Pancreas (tissue), 10 donors: ENCODE results near the gene CD40. TPM values are rescaled to one million over a fixed set of nuclear protein-coding genes. Genes with fewer than 3 reads are reported as not detected.

ENCODE experiments used
- ATAC-seq, 4 donors: fragments of 200-7000 bp; cut with Tn5 transposase; one replicate each; pipeline versions ENCODE4 v1.8.0 to v1.9.1; 2020; ENCODE audit warnings: mild to moderate bottlenecking in 4 of 4, moderate library complexity in 4 of 4
- DNase-seq, 6 donors: peaks; one replicate each; pipeline ENCODE4 v3.0.0-alpha.2; 2020
- FAIRE-seq: peaks from 2 replicates; lab custom pipeline; 2012; peaks lifted over from hg19 to GRCh38; lab: Jason Lieb, UNC
- H3K27ac ChIP-seq, 4 donors: fragments of 200-600 bp; sonication (generic); 1 replicate in 3 of 4; 2 replicates in 1 of 4; pipeline versions ENCODE4 v1.5.0 to v1.8.0; 2020
- H3K27me3 ChIP-seq, 4 donors: fragments of 200-600 bp; one replicate each; pipeline ENCODE4 v1.8.0; 2021
- H3K36me3 ChIP-seq, 3 donors: fragments of 200-600 bp; sonication (generic) in 1 of 3; one replicate each; pipeline versions ENCODE4 v1.5.0 to v1.8.0; 2020 to 2021
- H3K4me1 ChIP-seq, 3 donors: fragments of 200-600 bp; one replicate each; pipeline ENCODE4 v1.8.0; 2021
- H3K4me3 ChIP-seq, 4 donors: fragments of 200-600 bp; sonication (generic) in 2 of 4; one replicate each; pipeline versions ENCODE4 v1.5.0 to v1.8.0; 2020 to 2021
- H3K9me3 ChIP-seq, 4 donors: fragments of 200-600 bp; one replicate each; pipeline ENCODE4 v1.8.0; 2021
- WGBS, 2 donors: extraction: QIAGEN DNeasy Blood & Tissue Kit; methylation state at CpG; one replicate each; pipeline ENCODE4 v1.1.7; 2013; 5-methylcytosine and 5-hydroxymethylcytosine counted together
- intact Hi-C, 3 donors: fragments of 100-400 bp; cut with DNase I; formaldehyde crosslinking; loops; one replicate each; pipeline versions ENCODE4 v1.11.1 to v1.14.2; 2022
- polyA plus RNA-seq, 2 donors: library from polyadenylated mRNA; stranded (reverse); fragments of 200-250 nt; gene quantifications; one replicate each; pipeline ENCODE4 v1.2.3, GENCODE V29; 2013
- total RNA-seq, 6 donors: library from RNA; stranded (reverse); fragmentation: NEBNext Ultra II Directional in 4 of 6; extraction: Animal tissue kit (Norgen Biotek cat#: 25700) in 4 of 6; gene quantifications; one replicate each; pipeline versions ENCODE4 v1.2.1 to v1.2.4, GENCODE V29; 2021 to 2023
- TF ChIP-seq, protein P1 (sequence below), 4 donors: fragments of 200-600 bp; sonication (generic) in 3 of 4; IDR thresholded peaks; one replicate each; pipeline versions ENCODE4 v1.5.0 to v1.8.0; 2021; ENCODE audit warnings: antibody characterized with exemption in 4 of 4
- donor health status: healthy with polysubstance abuse.
- donor health status: DM: no; HTN: no; CAD: no; lungs with moderate emphysema.
- donor health status: DM: no; HTN: no; CAD: no.
- donor health status: control.
- donor health status: control.
- donor health status: Bipolar disorder and iron deficiency.
- donor health status: DM: yes; HTN: yes; CAD: no.
- donor health status: DM: no; HTN: no; CAD: no.
- donor health status: DM: no; HTN: no; CAD: no.
- donor health status: DM: yes; HTN: yes; CAD: no.

The CD40 gene
- total and polyA plus RNA-seq, 8 donors = 8.4 to 20.8 (median 9.7) TPM

DNA sequence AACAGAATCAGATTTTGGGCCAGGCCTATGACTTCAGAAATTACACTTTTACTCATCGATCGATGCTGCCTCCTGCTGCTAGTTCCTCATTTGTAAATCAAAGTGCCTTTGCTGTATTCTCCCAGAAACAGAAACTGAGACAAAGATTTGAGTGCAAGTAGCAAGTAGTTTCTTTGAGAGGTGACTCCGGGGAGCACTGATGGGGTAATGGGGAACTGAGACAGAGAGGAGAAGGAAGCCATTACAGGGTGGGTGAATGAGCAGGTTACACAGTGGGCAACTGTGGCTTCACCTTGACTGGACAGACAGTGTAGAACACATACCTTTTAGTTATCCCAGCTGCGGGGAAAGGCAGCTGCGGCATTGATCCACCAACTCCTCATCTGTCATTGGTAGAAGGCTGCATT is 9.7 kb upstream of the CD40 start:
- ATAC-seq (no peak), FAIRE-seq (no peak), DNase-seq (no peak)
- intact Hi-C loops = no loop called here
- Histone ChIP-seq H3K27me3 (peaks cover 0 to 9% (median 0%) of the 10 kb centered on the region in 4 donors), H3K4me1 (no peaks in the 10 kb centered on the region), H3K36me3 (no peaks in the 10 kb centered on the region), H3K9me3 (no peaks in the 10 kb centered on the region), H3K4me3 (no peak overlapping the region), H3K27ac (no peak overlapping the region)
- TF ChIP-seq, protein P1, sequence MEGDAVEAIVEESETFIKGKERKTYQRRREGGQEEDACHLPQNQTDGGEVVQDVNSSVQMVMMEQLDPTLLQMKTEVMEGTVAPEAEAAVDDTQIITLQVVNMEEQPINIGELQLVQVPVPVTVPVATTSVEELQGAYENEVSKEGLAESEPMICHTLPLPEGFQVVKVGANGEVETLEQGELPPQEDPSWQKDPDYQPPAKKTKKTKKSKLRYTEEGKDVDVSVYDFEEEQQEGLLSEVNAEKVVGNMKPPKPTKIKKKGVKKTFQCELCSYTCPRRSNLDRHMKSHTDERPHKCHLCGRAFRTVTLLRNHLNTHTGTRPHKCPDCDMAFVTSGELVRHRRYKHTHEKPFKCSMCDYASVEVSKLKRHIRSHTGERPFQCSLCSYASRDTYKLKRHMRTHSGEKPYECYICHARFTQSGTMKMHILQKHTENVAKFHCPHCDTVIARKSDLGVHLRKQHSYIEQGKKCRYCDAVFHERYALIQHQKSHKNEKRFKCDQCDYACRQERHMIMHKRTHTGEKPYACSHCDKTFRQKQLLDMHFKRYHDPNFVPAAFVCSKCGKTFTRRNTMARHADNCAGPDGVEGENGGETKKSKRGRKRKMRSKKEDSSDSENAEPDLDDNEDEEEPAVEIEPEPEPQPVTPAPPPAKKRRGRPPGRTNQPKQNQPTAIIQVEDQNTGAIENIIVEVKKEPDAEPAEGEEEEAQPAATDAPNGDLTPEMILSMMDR (IDR thresholded peaks at IDR 0.05) = no peak
- 62 to 64% methylated on average over 5 of the region's 5 CpGs for WGBS, 2 donors

- ATAC-seq = no peak
- no peak overlapping the region for H3K27ac ChIP-seq
- TF ChIP-seq, protein P1 (IDR thresholded peaks at IDR 0.05) = no peak
- no peaks in the 10 kb centered on the region for H3K9me3 ChIP-seq
- peaks cover 0 to 9% (median 0%) of the 10 kb centered on the region in 4 donors for H3K27me3 ChIP-seq
- no peak for DNase-seq
- no peaks in the 10 kb centered on the region for H3K36me3 ChIP-seq
- 80 to 81% methylated on average over 14 of the region's 14 CpGs for WGBS, 2 donors
- intact Hi-C loops = no loop called here
- no peaks in the 10 kb centered on the region for H3K4me1 ChIP-seq
- no peak for FAIRE-seq
- no peak overlapping the region for H3K4me3 ChIP-seq
Measured at GRCh38 chr20:46108976-46109375, 9.1 kb upstream of the CD40 start.

- peak in 2 of 4 donors; percentile 69 to 87 for ATAC-seq
- peak in 1 of 6 donors; percentile 36 for DNase-seq
- intact Hi-C loops = no loop called here
- H3K27ac ChIP-seq = no peak overlapping the region
- FAIRE-seq = no peak
- WGBS, 2 donors = 39 to 42% methylated on average over 5 of the region's 5 CpGs
- H3K4me3 ChIP-seq = no peak overlapping the region
- H3K36me3 ChIP-seq = no peaks in the 10 kb centered on the region
- H3K9me3 ChIP-seq = no peaks in the 10 kb centered on the region
- H3K4me1 ChIP-seq = no peaks in the 10 kb centered on the region
- TF ChIP-seq, protein P1 (IDR thresholded peaks at IDR 0.05) = no peak
- H3K27me3 ChIP-seq = peaks cover 0 to 6% (median 0%) of the 10 kb centered on the region in 4 donors
Measured at GRCh38 chr20:46111028-46111835, 6.9 kb upstream of the CD40 start.

DNA sequence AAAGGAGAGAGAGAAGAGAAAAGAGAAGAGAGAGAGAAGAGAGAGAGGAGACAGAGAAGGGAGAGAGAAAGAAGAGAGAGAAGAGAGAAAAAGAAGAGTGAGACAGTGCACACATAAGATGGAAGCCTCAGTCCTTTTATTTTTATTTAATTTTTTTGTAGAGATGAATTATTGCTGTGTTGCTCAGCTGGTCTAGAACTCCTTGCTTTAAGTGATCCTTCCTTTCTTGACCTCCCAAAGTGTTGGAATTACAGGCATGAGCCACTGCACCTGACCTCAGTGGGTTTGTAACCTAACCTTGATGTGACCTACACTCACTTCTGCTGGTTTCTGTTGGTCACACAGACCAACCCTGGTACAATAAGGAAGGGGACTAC is 6.3 kb upstream of the CD40 start:
- peaks cover 0 to 6% (median 0%) of the 10 kb centered on the region in 4 donors for H3K27me3 ChIP-seq
- TF ChIP-seq, protein P1 (IDR thresholded peaks at IDR 0.05) = no peak
- FAIRE-seq = no peak
- ATAC-seq = no peak
- no peak for DNase-seq
- intact Hi-C loops = no loop called here
- no peak overlapping the region for H3K4me3 ChIP-seq
- H3K4me1 ChIP-seq = peaks cover 0 to under 1% (median 0%) of the 10 kb centered on the region in 3 donors
- no peaks in the 10 kb centered on the region for H3K9me3 ChIP-seq
- no peak overlapping the region for H3K27ac ChIP-seq
- H3K36me3 ChIP-seq = no peaks in the 10 kb centered on the region
